Measurements from ENCODE around the gene RASSF5. TPM values are rescaled to one million over a fixed set of nuclear protein-coding genes. Genes with fewer than 3 reads are reported as not detected.

RASSF5 gene
- polyA plus RNA-seq, 4 donors = 5.0 to 6.4 (median 5.2) TPM

GRCh38 chr1:206512058-206512850 is 4.9 kb downstream of the RASSF5 start:
- DNase-seq (ENCODE audit: low read depth in 4 of 4, low spot score in 3 of 4) = no peak

DNA sequence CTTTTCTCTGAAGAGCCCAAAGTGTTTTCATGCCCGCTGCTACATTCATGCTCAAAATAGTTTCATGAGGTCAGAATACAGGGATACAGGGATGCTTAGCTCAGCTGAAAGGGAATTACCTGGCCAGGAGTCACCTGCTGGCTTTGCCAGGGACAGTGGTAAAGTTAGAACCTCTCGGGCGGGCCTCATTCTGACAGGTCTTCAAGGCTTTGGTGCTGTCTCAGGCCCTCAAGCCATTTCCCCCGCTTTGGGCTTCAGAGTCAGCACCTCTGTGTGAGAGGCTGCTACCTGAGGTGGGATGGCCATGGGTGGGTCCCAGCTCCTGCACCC is 5.5 kb downstream of the RASSF5 start:
- DNase-seq (ENCODE audit: low read depth in 4 of 4, low spot score in 3 of 4) = no peak

- no peak for DNase-seq (ENCODE audit: low read depth in 4 of 4, low spot score in 3 of 4)
Measured at GRCh38 chr1:206513312-206514111, 6.2 kb downstream of the RASSF5 start.

DNA sequence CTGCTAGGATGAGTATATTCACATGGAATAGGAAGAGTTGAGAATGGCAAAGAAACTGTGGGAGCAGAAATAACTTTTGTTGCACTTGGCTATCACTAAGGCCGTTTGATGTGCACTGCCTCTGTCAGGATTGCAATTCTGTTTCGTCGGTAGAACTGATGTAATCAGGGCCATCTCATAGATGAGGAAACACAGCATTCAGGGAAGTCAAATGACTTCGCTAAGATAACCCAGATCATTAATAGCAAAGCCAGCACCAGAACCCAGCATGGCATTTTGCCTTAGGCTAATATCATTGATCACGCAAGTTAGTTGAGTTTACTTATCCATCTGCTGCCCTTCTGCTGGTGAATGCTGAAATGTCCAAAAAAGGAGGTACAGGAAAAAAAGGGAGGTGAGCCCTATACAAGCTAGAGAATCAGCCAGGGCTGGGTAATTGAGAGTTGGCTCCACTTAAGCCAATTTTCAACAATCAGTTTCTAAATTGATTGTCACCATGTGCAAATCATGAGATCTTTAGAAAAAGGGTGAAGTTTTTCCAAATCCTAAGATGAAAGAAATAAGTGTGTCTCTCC is 7.6 kb downstream of the RASSF5 start:
- no peak for DNase-seq (ENCODE audit: low read depth in 4 of 4, low spot score in 3 of 4)

- DNase-seq (ENCODE audit: low read depth in 4 of 4, low spot score in 3 of 4) = no peak
Measured at GRCh38 chr1:206516728-206516990, 9.3 kb downstream of the RASSF5 start.

GRCh38 chr1:206517784-206518183 is 10.5 kb downstream of the RASSF5 start:
- DNase-seq (ENCODE audit: low read depth in 4 of 4, low spot score in 3 of 4) = no peak

GRCh38 chr1:206518206-206518605 is 10.9 kb downstream of the RASSF5 start:
- no peak for DNase-seq (ENCODE audit: low read depth in 4 of 4, low spot score in 3 of 4)

- no peak for DNase-seq (ENCODE audit: low read depth in 4 of 4, low spot score in 3 of 4)
Measured at GRCh38 chr1:206518743-206519142, 11.4 kb downstream of the RASSF5 start.

GRCh38 chr1:206521127-206521526 is 13.8 kb downstream of the RASSF5 start:
- DNase-seq (ENCODE audit: low read depth in 4 of 4, low spot score in 3 of 4) = no peak

DNA sequence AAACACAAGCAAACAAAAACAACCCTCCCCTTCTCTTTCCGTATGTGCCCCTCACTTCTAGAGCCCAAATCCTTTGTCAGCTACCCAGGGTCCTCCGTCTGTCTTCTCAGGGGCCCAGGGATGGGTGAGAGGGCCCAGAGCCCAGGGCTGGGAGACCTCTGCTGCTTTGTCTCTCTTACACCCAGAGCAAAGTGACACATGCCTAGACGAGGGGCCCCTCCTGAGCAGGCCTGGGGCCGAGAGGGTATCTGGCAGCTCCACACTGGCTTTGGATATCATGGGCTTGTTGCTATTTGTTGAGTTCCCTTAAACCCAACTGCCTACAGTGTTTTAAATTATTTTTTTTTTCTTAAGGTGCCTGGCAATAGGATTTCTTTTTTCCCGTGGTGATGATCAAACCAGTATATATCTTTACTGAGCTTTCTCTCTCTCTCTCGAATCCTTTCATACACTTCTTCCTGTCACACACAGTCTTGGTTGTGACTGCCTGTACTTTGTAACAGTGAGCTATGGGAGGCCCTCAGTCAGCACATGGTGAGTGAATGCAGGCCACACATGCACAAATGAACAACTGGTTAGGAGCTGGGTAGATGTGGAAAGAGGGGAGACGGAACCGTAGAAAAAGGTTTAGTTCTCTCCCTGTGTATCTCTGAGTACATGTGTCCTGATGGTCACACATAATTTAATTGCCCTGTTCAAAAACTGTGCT is 14.5 kb downstream of the RASSF5 start:
- no peak for DNase-seq (ENCODE audit: low read depth in 4 of 4, low spot score in 3 of 4)

DNA sequence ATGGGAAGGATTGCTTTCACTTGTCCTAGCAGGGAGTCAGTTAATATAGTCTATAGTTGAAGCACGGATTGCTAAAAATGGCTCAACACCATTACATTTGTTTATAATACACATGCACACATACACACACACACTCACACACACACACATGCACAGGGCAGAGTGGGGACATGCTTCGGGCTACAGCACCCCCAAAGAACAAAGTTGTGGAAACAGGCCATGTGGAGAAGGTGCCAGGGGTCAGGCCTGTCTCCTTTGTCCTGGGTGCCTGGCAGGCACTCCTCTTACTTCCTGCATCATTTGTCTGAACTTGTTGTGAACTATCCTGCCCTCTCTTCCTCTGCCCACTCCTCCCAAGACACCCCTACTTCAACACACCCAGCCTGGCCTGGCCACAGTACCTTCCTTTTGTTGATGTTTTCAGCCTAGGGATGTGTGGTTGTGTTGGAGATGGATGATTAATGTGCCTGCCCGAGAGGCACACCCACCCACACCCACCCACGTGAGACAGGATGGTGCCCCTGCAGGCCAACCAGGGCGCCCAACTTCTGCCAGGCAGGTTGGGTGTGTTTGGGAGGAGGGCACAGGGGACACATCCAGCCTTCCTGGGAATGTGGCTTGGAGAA is 17.5 kb downstream of the RASSF5 start:
- no peak for DNase-seq (ENCODE audit: low read depth in 4 of 4, low spot score in 3 of 4)

GRCh38 chr1:206526064-206526911 is 19.0 kb downstream of the RASSF5 start:
- DNase-seq (ENCODE audit: low read depth in 4 of 4, low spot score in 3 of 4) = no peak

DNA sequence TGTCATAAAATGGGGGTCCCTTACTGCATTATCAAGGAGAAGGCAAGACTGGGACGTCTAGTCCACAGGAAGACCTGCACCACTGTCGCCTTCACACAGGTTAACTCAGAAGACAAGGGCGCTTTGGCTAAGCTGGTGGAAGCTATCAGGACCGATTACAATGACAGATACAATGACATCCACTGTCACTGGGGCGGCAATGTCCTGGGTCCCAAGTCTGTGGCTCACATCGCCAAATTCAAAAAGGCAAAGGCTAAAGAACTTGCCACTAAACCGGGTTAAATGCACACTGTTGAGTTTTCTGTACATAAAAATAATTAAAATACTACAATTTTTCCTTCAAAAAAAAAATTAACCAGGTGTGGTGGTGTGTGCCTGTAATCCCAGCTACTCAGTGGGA is 22.1 kb downstream of the RASSF5 start:
- no peak for DNase-seq (ENCODE audit: low read depth in 4 of 4, low spot score in 3 of 4)

GRCh38 chr1:206532368-206532767 is 25.0 kb downstream of the RASSF5 start:
- no peak for DNase-seq (ENCODE audit: low read depth in 4 of 4, low spot score in 3 of 4)

DNA sequence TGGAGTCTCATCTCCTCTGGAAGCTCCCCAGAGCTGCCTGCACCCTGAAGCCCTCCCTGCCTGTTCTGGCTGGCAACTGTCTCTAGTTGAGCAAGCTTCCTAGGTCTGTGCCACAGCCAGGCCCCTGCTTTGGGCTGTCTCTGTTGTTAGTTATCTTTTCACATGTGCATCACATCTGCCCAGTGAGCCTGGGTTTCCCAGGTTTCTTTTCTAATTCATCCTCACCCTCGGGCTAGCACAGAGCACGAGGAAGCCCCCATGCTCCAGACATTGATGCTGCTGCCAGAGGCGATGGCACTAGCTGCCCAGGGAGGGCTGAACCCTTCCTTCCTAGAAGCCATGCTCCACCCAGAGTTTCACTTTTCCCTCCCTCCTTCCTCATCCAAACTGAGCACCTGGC is 27.2 kb downstream of the RASSF5 start:
- DNase-seq (ENCODE audit: low read depth in 4 of 4, low spot score in 3 of 4) = no peak

DNA sequence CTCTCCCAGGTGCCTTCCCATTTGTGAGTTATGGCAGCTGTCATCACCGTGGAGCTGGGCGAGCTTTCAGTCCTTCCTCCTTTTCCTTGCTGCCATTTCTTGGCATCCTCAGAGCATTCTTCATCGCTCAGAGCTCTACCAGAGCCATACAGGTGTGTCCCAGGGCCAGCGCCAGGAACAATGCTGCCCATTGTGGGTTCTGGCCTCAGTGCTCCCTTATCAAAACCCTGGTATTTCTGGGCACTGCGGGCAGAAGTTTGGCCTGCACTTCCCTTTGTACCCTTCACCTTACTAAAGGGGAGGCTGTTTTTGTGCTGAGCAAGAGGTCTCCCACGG is 28.5 kb downstream of the RASSF5 start:
- DNase-seq (ENCODE audit: low read depth in 4 of 4, low spot score in 3 of 4) = no peak

DNA sequence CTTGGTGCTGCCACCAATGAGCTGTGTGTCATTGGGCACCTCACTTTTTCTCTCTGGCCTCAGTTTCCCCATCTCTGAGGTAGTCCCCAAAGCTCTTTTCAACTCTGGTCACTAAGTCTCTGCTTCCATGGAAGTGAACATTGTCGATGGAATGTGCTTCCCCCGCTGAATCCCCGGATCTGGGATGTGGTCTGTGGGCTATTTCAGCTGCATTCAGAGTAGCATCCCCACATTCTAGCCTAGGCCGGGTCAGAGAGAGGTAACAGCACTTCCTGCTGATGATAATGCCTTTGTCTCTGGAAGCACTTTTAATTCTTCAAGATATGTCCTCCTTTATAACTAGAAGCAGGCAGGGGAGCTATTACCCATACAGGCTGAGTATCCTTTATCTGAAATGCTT is 29.8 kb downstream of the RASSF5 start:
- DNase-seq (ENCODE audit: low read depth in 4 of 4, low spot score in 3 of 4) = no peak

DNA sequence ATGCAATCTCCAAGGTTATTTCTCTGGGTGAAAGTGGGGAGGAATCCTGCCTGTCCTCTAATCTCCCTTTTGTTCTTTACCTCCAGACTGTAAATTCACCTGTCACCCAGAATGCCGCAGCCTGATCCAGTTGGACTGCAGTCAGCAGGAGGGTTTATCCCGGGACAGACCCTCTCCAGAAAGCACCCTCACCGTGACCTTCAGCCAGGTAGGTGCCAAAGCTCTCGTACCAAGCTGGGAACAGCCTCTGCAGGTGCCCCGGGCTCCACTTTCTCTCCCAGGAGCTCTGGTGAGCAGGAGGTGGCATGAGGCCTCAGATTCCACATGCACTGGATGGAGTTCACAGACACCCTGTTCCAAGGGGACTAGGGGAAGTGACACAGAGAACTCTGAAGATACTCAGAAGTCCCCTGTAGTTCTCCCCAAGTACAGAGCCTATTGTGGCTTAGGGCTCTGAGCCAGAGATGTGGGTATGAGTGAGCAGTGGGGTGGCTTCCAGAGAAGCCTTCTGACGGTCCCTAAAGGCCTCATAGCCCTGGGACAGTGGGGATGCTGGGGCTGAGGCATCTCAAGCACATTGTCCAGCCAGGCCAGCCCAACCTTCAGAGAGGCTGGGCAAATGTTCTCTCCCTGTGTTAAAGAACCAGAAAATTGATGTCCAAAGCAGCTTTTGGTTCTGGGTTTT is 30.9 kb downstream of the RASSF5 start:
- no peak for DNase-seq (ENCODE audit: low read depth in 4 of 4, low spot score in 3 of 4)

GRCh38 chr1:206538901-206539640 is 31.7 kb downstream of the RASSF5 start:
- no peak for DNase-seq (ENCODE audit: low read depth in 4 of 4, low spot score in 3 of 4)
